ENCODE data around the gene POU2AF1. TPM values are rescaled to one million over a fixed set of nuclear protein-coding genes. Genes with fewer than 3 reads are reported as not detected.

Gene POU2AF1
- total and polyA plus RNA-seq, 2 of the 8 experiments (the other 6 are each of a cell fraction or from before 2014, with no cell fraction given): not detected

- no peak for DNase-seq (ENCODE audit: low read depth in 1 of 2, low spot score in 2 of 2)
- H3K9me3 ChIP-seq (ENCODE audit: insufficient read depth in 2 of 2, low read depth in 1 of 2, low read length in 1 of 2): no peaks in the 10 kb centered on the region
- no peak overlapping the region for H3K14ac ChIP-seq (ENCODE audit: insufficient read length)
- H2BK120ac ChIP-seq (replicated peaks; ENCODE audit: low read depth, low read length): no peak overlapping the region
- H2BK15ac ChIP-seq (ENCODE audit: low read length): no peak overlapping the region
- no peaks in the 10 kb centered on the region for H3K79me1 ChIP-seq (ENCODE audit: low read depth, low read length)
- no peak for FAIRE-seq
- no peaks in the 10 kb centered on the region for H4K20me1 ChIP-seq (replicated peaks in 1 of 2; ENCODE audit: control insufficient read depth in 1 of 2, insufficient read depth in 2 of 2, low read length in 2 of 2)
- no peak overlapping the region for H2BK5ac ChIP-seq (ENCODE audit: low read depth, low read length)
- H3K36me3 ChIP-seq (ENCODE audit: control insufficient read depth in 2 of 4, insufficient read depth in 4 of 4, low read length in 3 of 4): no peaks in the 10 kb centered on the region
- CTCF ChIA-PET (ENCODE audit: partially characterized antibody): interaction anchor here (0.7 to 1.6 kb wide), 7 partner anchors 18 to 900 kb away, joined by 3 to 6 read pairs (median 4); no protein-coding TSS in a partner anchor
- H3K23me2 ChIP-seq (ENCODE audit: low read depth, low read length): no peaks in the 10 kb centered on the region
- H4K5ac ChIP-seq (ENCODE audit: insufficient read length, low read depth, low read length): no peak overlapping the region
- POLR2A ChIA-PET (ENCODE audit: partially characterized antibody): no interaction called here
- H3K4me1 ChIP-seq (replicated peaks in 1 of 4; ENCODE audit: control insufficient read depth in 3 of 4, insufficient read depth in 4 of 4, low read length in 3 of 4): peaks cover 0 to 4% (median 0%) of the 10 kb centered on the region in 4 experiments; a peak in 1 of 7 replicates
- H2AFZ ChIP-seq (ENCODE audit: low read length): no peak overlapping the region
- no peak overlapping the region for H3K23ac ChIP-seq (ENCODE audit: insufficient read length)
- no peak overlapping the region for H4K91ac ChIP-seq (replicated peaks; ENCODE audit: insufficient read length, low read length)
- H2BK20ac ChIP-seq (ENCODE audit: low read length): no peak overlapping the region
- no peak overlapping the region for H3K9ac ChIP-seq (replicated peaks in 1 of 4; ENCODE audit: extremely low read depth in 1 of 4, low read depth in 3 of 4, low read length in 3 of 4)
- no peaks in the 10 kb centered on the region for H3K27me3 ChIP-seq (replicated peaks in 1 of 4; ENCODE audit: control insufficient read depth in 3 of 4, extremely low read depth in 1 of 4, insufficient read depth in 3 of 4, low read length in 3 of 4)
- no peak overlapping the region for H3K4ac ChIP-seq (replicated peaks; ENCODE audit: insufficient read length, low read depth, low read length)
- no peaks in the 10 kb centered on the region for H3K79me2 ChIP-seq (ENCODE audit: control insufficient read depth in 1 of 2, insufficient read depth in 2 of 2, low read length in 2 of 2)
- no peak overlapping the region for H2AK5ac ChIP-seq (ENCODE audit: low read depth, low read length)
- no peak overlapping the region for H3K4me2 ChIP-seq (ENCODE audit: insufficient read depth in 1 of 2, low read depth in 2 of 2, low read length in 2 of 2)
- H4K8ac ChIP-seq (ENCODE audit: extremely low read depth, insufficient read depth, low read length): no peak overlapping the region
- no peak overlapping the region for H3K27ac ChIP-seq (ENCODE audit: low read depth, low read length)
- H2BK12ac ChIP-seq (ENCODE audit: low read depth, low read length): no peak overlapping the region
- WGBS, 2 experiments (ENCODE audit: extremely low coverage in 1 of 2, insufficient coverage in 1 of 2, insufficient read length in 1 of 2, insufficient replicate concordance in 2 of 2, low coverage in 1 of 2, low lambda C conversion rate in 2 of 2, missing lambda C conversion rate in 1 of 2): 74% methylated on average over 8 of the region's 8 CpGs; no CpG with 5 or more reads in 1 of the 2 experiments
- H3K56ac ChIP-seq (replicated peaks; ENCODE audit: insufficient read length, low read depth, low read length): no peak overlapping the region
- no peak overlapping the region for H3K4me3 ChIP-seq (ENCODE audit: extremely low read depth in 1 of 4, insufficient read depth in 2 of 4, low read depth in 3 of 4, low read length in 4 of 4)
- no peak overlapping the region for H3K18ac ChIP-seq (ENCODE audit: extremely low read depth, low read length)
- no peak for TF ChIP-seq PHF8 (conservative IDR thresholded peaks at IDR 0.05; ENCODE audit: low read depth, low read length)
Measured at GRCh38 chr11:111327908-111328624, 51.0 kb downstream of the POU2AF1 start.

Measured in H1 (cell line).